GM12878 (cell line): ENCODE data around the gene GPR146. TPM values are rescaled to one million over a fixed set of nuclear protein-coding genes. Genes with fewer than 3 reads are reported as not detected.

Source experiments
- ATAC-seq: fragments of 200-7000 bp; cut with Tn5 transposase; 3 replicates; pipeline ENCODE4 v1.9.1; 2020; ENCODE audit warnings: mild to moderate bottlenecking, moderate library complexity
- BruUV-seq: library from RNA; stranded (reverse); fragments of 400-500 nt; replicated peaks from 2 replicates; lab custom pipeline; 2021; lab: Mats Ljungman, UMichigan
- CTCF ChIA-PET: fragments of 300-600 bp; sonication (Branson Sonifier 250); formaldehyde crosslinking; extraction: SDS; loops from one replicate; lab custom pipeline; 2021; ENCODE audit warnings: inconsistent platforms; lab: Yijun Ruan, JAX
- POLR2A ChIA-PET: fragments of 350-600 bp; formaldehyde crosslinking; extraction: SDS; loops from one replicate; lab custom pipeline; 2021; ENCODE audit warnings: inconsistent platforms; lab: Charles Lee
- RAD21 ChIA-PET: fragments of 300-600 bp; sonication (Branson Sonifier 250); formaldehyde crosslinking; loops from one replicate; lab custom pipeline; 2023; ENCODE audit warnings: antibody characterized with exemption; ENCODE audit not compliant: unreplicated experiment; lab: Charles Lee
- SMC1A ChIA-PET: fragments of 300-600 bp; sonication (Branson Sonifier 250); formaldehyde crosslinking; loops from one replicate; lab custom pipeline; 2023; ENCODE audit not compliant: unreplicated experiment, uncharacterized antibody; lab: Charles Lee
- DNase-seq: peaks from one replicate; pipeline ENCODE4 v3.0.0-alpha.2; 2011; ENCODE audit warnings: low read depth, low spot score
- FAIRE-seq: peaks from 3 replicates; lab custom pipeline; 2011; peaks lifted over from hg19 to GRCh38; lab: Jason Lieb, UNC
- H2AFZ ChIP-seq: 2 replicates; pipeline ENCODE4 v1.6.0; 2011; ENCODE audit warnings: low read depth, low read length, control low read depth; ENCODE audit not compliant: control insufficient read depth
- H3K27ac ChIP-seq: 2 replicates; pipeline ENCODE4 v1.5.1; 2011; ENCODE audit warnings: control low read depth; ENCODE audit not compliant: control insufficient read depth, insufficient read depth
- H3K27me3 ChIP-seq, 2 experiments: replicated peaks in 1 of 2; 2 replicates each; pipeline versions ENCODE4 v1.6.0 to v1.6.1; 2011; ENCODE audit warnings: low read length in 1 of 2; ENCODE audit not compliant: control insufficient read depth in 2 of 2, insufficient read depth in 2 of 2
- H3K36me3 ChIP-seq, 2 experiments: 2 replicates each; pipeline ENCODE4 v1.5.1; 2011; ENCODE audit warnings: low read length in 1 of 2; ENCODE audit not compliant: control insufficient read depth in 2 of 2, insufficient read depth in 2 of 2
- H3K4me1 ChIP-seq: 2 replicates; pipeline ENCODE4 v1.6.1; 2011; ENCODE audit warnings: mild to moderate bottlenecking, low read length, moderate library complexity, mixed read lengths; ENCODE audit not compliant: control insufficient read depth, insufficient read depth
- H3K4me2 ChIP-seq: 2 replicates; pipeline ENCODE4 v1.6.0; 2011; ENCODE audit warnings: control low read depth; ENCODE audit not compliant: control insufficient read depth, insufficient read depth
- H3K4me3 ChIP-seq: fragments of 200-600 bp; sonication (generic); 2 replicates; pipeline ENCODE4 v1.5.1; 2016
- H3K79me2 ChIP-seq: 2 replicates; pipeline ENCODE4 v1.6.0; 2011; ENCODE audit warnings: low read length; ENCODE audit not compliant: control insufficient read depth, insufficient read depth
- H3K9ac ChIP-seq: 2 replicates; pipeline ENCODE4 v1.8.0; 2011; ENCODE audit warnings: low read length, control low read depth, mixed read lengths; ENCODE audit not compliant: control insufficient read depth, insufficient read depth
- H3K9me3 ChIP-seq: replicated peaks from 3 replicates; pipeline ENCODE4 v1.5.1; 2011; ENCODE audit warnings: mild to moderate bottlenecking, low read length; ENCODE audit not compliant: control insufficient read depth, insufficient read depth
- H4K20me1 ChIP-seq: 2 replicates; pipeline ENCODE4 v1.6.0; 2011; ENCODE audit not compliant: control insufficient read depth, insufficient read depth
- BHLHE40 ChIP-seq, 2 experiments: fragments of 450-650 bp in 1 of 2; IDR thresholded peaks; 2 replicates each; pipeline ENCODE4 v1.6.1; 2011 to 2017; ENCODE audit warnings: low read depth in 2 of 2, borderline replicate concordance in 1 of 2, improper control_type of control experiment in 1 of 2, low read length in 1 of 2, mild to moderate bottlenecking in 1 of 2
- CBX3 ChIP-seq: fragments of 200-600 bp; sonication (generic); IDR thresholded peaks from 2 replicates; pipeline ENCODE4 v1.6.1; 2016; ENCODE audit warnings: low read depth, borderline replicate concordance
- CHD2 ChIP-seq: IDR thresholded peaks from 2 replicates; pipeline ENCODE4 v1.6.1; 2011; ENCODE audit warnings: low read depth, low read length, improper control_type of control experiment, borderline replicate concordance
- GABPA ChIP-seq: IDR thresholded peaks from 2 replicates; pipeline ENCODE4 v1.6.1; 2014; ENCODE audit warnings: antibody characterized with exemption, low read depth, mild to moderate bottlenecking, inconsistent platforms
- KAT2A ChIP-seq: conservative IDR thresholded peaks from 2 replicates; pipeline ENCODE4 v1.6.1; 2011; ENCODE audit warnings: low read depth, low read length; ENCODE audit not compliant: control insufficient read depth
- MEF2B ChIP-seq: fragments of 450-650 bp; IDR thresholded peaks from 2 replicates; pipeline ENCODE4 v1.6.1; 2018; ENCODE audit warnings: mild to moderate bottlenecking, moderate library complexity; ENCODE audit not compliant: partially characterized antibody, poor library complexity, severe bottlenecking
- NR2F1 ChIP-seq: fragments of 450-650 bp; conservative IDR thresholded peaks from 2 replicates; pipeline ENCODE4 v1.6.1; 2017; ENCODE audit warnings: mild to moderate bottlenecking
- RFX5 ChIP-seq: IDR thresholded peaks from 2 replicates; pipeline ENCODE4 v1.6.1; 2011; ENCODE audit warnings: low read depth, low read length, improper control_type of control experiment
- SPI1 ChIP-seq: IDR thresholded peaks from 2 replicates; pipeline ENCODE4 v1.6.1; 2011; ENCODE audit warnings: low read depth, mild to moderate bottlenecking, low read length, moderate library complexity, borderline replicate concordance; ENCODE audit not compliant: insufficient read depth
- SRF ChIP-seq, 2 experiments: IDR thresholded peaks; 2 replicates each; pipeline ENCODE4 v1.6.1; 2011; ENCODE audit warnings: low read depth in 2 of 2, low read length in 2 of 2, mild to moderate bottlenecking in 1 of 2, moderate library complexity in 1 of 2
- SUPT20H ChIP-seq: IDR thresholded peaks from 2 replicates; pipeline ENCODE4 v1.6.1; 2011; ENCODE audit warnings: low read depth, mild to moderate bottlenecking, low read length, moderate library complexity, borderline replicate concordance; ENCODE audit not compliant: control insufficient read depth
- ZBTB4 ChIP-seq: fragments of 450-650 bp; formaldehyde crosslinking; IDR thresholded peaks from 2 replicates; pipeline ENCODE4 v1.4.0; 2022; ENCODE audit warnings: mild to moderate bottlenecking, moderate library complexity
- ZNF217 ChIP-seq: fragments of 450-650 bp; IDR thresholded peaks from 2 replicates; pipeline ENCODE4 v1.6.1; 2017; ENCODE audit warnings: antibody characterized with exemption, mild to moderate bottlenecking
- WGBS: methylation state at CpG from one replicate; pipeline ENCODE4 v1.1.6; 2016; ENCODE audit warnings: low lambda C conversion rate; ENCODE audit not compliant: insufficient replicate concordance, insufficient coverage; ENCODE audit errors: missing lambda C conversion rate; 5-methylcytosine and 5-hydroxymethylcytosine counted together
- in situ Hi-C: fragments of 300-500 bp; cut with MboI; formaldehyde crosslinking; loops from 9 replicates; pipeline ENCODE4 v1.14.3; 2018; ENCODE audit warnings: mixed read lengths
- intact Hi-C: fragments of 100-400 bp; cut with micrococcal nuclease; formaldehyde crosslinking; loops from one replicate; pipeline ENCODE4 v1.14.2; 2022; ENCODE audit not compliant: unreplicated experiment
- polyA plus RNA-seq, 11 experiments: library from polyadenylated mRNA; depleted of rRNA in 4 of 11; unstranded in 6 of 11; stranded (reverse) in 5 of 11; fragments of >200 nt; fragmentation: Nextera tagmentation in 4 of 11; fragmentation: Illumina TruSeq in 1 of 11; extraction: Ambion mirVana in 4 of 11; extraction: Trizol in 1 of 11; gene quantifications; 1 replicate in 1 of 11; 2 replicates in 10 of 11; pipeline versions ENCODE4 v1.2.1 to v1.2.3, GENCODE V29; 2011 to 2016; ENCODE audit warnings: inconsistent platforms in 2 of 11, missing spikeins in 2 of 11, low read depth in 1 of 11
- total RNA-seq, 4 experiments: library from RNA; depleted of rRNA in 3 of 4; stranded (reverse); fragments of >200 nt in 3 of 4; fragmentation: Illumina TruSeq in 1 of 4; extraction: Trizol in 1 of 4; gene quantifications; 2 replicates each; pipeline versions ENCODE4 v1.2.1 to v1.2.3, GENCODE V29; 2013 to 2021
- TF ChIP-seq, protein P1 (sequence below): fragments of 450-650 bp; IDR thresholded peaks from 2 replicates; pipeline ENCODE4 v1.6.1; 2017; ENCODE audit warnings: mild to moderate bottlenecking, low read depth, inconsistent platforms; ENCODE audit not compliant: poor library complexity, severe bottlenecking
- TF ChIP-seq, protein P2 (sequence below): IDR thresholded peaks from 2 replicates; pipeline ENCODE4 v1.6.1; 2012; ENCODE audit warnings: low read depth, low read length, improper control_type of control experiment

The GPR146 gene
- total and polyA plus RNA-seq, 10 of the 15 experiments (the other 5 are each of a cell fraction or from before 2014, with no cell fraction given), result 0.19 to 12.0 (median 0.54) TPM; not detected in 2

DNA sequence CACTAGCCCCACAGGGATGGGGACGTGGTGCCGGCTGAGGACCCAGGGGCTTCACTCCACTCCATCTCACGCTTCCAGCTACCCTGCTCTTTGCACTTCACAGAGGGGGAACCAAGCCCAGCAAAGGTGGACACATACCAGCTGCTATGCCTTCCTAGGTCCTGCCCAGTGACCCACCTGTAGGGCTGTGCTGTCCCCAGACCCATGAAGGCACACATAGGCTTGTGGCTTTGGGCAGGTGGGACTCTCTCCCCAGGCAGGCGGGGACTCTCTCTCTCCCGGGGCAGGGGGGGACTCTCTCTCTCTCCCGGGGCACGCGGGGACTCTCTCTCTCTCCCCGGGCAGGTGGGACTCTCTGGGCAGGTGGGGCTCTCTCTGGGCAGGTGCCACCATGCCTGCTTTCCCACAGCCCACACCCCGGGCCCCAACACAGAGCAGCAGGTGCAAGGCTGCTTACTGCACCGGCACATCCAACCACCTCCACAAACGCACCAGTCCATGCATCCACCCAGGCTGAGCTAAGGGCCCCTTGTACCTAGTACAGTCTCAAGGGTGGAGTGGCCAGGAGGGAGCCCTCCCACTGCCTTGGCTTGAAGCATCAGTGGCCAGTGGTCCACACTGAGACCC lies 13.8 kb upstream of the GPR146 start (continued):
- TF ChIP-seq SUPT20H, result no peak
- TF ChIP-seq KAT2A, result no peak
- TF ChIP-seq, protein P1, sequence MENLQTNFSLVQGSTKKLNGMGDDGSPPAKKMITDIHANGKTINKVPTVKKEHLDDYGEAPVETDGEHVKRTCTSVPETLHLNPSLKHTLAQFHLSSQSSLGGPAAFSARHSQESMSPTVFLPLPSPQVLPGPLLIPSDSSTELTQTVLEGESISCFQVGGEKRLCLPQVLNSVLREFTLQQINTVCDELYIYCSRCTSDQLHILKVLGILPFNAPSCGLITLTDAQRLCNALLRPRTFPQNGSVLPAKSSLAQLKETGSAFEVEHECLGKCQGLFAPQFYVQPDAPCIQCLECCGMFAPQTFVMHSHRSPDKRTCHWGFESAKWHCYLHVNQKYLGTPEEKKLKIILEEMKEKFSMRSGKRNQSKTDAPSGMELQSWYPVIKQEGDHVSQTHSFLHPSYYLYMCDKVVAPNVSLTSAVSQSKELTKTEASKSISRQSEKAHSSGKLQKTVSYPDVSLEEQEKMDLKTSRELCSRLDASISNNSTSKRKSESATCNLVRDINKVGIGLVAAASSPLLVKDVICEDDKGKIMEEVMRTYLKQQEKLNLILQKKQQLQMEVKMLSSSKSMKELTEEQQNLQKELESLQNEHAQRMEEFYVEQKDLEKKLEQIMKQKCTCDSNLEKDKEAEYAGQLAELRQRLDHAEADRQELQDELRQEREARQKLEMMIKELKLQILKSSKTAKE, result no peak

- Histone ChIP-seq H3K79me2 (peaks cover 27% of the 10 kb centered on the region), H3K4me3 (no peak overlapping the region), H3K27me3 (no peaks in the 10 kb centered on the region), H4K20me1 (no peaks in the 10 kb centered on the region), H3K27ac (no peak overlapping the region), H3K9ac (no peak overlapping the region), H3K9me3 (no peaks in the 10 kb centered on the region; the same call in 2 of the 3 replicates), H2AFZ (no peak overlapping the region), H3K36me3 (no peaks in the 10 kb centered on the region; a peak in 1 of 4 replicates), H3K4me2 (no peak overlapping the region), H3K4me1 (peaks cover 10% of the 10 kb centered on the region)
- no TSS peak for BruUV-seq
- ATAC-seq (no peak), FAIRE-seq (no peak), DNase-seq (no peak)
- ChIA-PET POLR2A (no interaction called here), RAD21 (no interaction called here), SMC1A (no interaction called here), CTCF (no interaction called here)
- in situ Hi-C loops, result no loop called here
- intact Hi-C loops, result no loop called here
- WGBS, result 85% methylated on average over 23 of the region's 33 CpGs
- TF ChIP-seq, protein P2, sequence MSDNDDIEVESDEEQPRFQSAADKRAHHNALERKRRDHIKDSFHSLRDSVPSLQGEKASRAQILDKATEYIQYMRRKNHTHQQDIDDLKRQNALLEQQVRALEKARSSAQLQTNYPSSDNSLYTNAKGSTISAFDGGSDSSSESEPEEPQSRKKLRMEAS, result no peak
- TF ChIP-seq CBX3 (no peak), MEF2B (no peak), BHLHE40 (IDR thresholded peaks at IDR 0.05; ENCODE audit: borderline replicate concordance in 1 of 2, low read depth in 2 of 2, low read length in 1 of 2) (no peak), ZBTB4 (CRISPR knock-in tag) (no peak), RFX5 (no peak), ZNF217 (no peak), SRF (IDR thresholded peaks at IDR 0.05; ENCODE audit: low read depth in 2 of 2, low read length in 2 of 2) (no peak), NR2F1 (no peak), GABPA (no peak), CHD2 (no peak), SPI1 (no peak)
These were observed 12.5 kb upstream of the GPR146 start for GRCh38 chr7:1031716-1032455.
